ENCODE measurements around the gene EDN1.

DNA sequence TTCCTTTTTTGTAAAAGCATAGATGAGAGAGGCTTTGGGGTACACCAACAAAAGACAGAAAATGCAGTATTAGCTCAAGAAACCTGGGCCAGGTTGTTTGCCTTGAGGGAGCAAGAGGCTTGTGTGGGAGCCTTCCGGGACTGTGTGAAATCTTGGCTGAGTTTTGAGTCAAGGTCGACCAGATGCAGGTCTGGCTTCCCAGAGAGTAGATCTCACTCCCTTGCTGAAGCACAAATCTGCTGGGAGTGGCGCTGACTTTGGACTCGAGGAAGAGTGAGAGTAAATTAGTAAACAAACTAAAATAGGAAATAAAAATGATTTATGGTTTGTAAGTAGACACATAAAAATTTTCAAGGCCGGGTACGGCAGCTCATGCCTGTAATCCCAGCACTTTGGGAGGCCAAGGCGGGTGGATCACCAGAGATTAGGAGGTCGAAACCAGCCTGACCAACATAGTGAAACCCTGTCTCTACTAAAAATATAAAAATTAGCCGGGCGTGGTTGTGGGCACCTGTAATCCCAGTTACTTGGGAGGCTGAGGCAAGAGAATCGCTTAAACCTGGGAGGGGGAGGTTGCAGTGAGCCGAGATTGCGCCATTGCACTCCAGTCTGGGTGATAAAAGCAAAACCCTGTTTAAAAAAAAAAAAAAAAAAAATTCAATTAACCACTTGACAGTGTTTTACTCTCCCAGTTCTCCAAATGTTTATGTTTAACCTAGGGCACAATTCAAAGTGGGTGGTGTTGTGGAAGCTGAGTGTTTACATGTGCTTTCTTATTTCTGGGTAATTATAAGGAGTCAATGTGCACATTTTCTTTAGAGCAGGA, 27.7 kb upstream of the EDN1 start:
- TF ChIP-seq, protein P1, sequence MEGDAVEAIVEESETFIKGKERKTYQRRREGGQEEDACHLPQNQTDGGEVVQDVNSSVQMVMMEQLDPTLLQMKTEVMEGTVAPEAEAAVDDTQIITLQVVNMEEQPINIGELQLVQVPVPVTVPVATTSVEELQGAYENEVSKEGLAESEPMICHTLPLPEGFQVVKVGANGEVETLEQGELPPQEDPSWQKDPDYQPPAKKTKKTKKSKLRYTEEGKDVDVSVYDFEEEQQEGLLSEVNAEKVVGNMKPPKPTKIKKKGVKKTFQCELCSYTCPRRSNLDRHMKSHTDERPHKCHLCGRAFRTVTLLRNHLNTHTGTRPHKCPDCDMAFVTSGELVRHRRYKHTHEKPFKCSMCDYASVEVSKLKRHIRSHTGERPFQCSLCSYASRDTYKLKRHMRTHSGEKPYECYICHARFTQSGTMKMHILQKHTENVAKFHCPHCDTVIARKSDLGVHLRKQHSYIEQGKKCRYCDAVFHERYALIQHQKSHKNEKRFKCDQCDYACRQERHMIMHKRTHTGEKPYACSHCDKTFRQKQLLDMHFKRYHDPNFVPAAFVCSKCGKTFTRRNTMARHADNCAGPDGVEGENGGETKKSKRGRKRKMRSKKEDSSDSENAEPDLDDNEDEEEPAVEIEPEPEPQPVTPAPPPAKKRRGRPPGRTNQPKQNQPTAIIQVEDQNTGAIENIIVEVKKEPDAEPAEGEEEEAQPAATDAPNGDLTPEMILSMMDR (IDR thresholded peaks at IDR 0.05) = no peak
- TF ChIP-seq POLR2A (IDR thresholded peaks at IDR 0.05) = no peak
- no peak for TF ChIP-seq POLR2AphosphoS5 (IDR thresholded peaks at IDR 0.05)
- no peak for TF ChIP-seq EP300 (IDR thresholded peaks at IDR 0.05)
